BJ (cell line): ENCODE results near the gene TAF4B. TPM values are rescaled to one million over a fixed set of nuclear protein-coding genes. Genes with fewer than 3 reads are reported as not detected.

Experiments used
- CTCF ChIA-PET: fragments of 350-600 bp; formaldehyde crosslinking; extraction: SDS; loops from one replicate; lab custom pipeline; 2021; ENCODE audit warnings: antibody characterized with exemption, inconsistent platforms; lab: Yijun Ruan, JAX
- POLR2A ChIA-PET: fragments of 300-600 bp; sonication (Branson Sonifier 250); formaldehyde crosslinking; extraction: SDS; loops from one replicate; lab custom pipeline; 2021; ENCODE audit warnings: antibody characterized with exemption; lab: Charles Lee
- DNase-seq: peaks from one replicate; pipeline ENCODE4 v3.0.0-alpha.2; 2011; ENCODE audit warnings: low read depth
- H3K27me3 ChIP-seq: 2 replicates; pipeline ENCODE4 v1.6.0; 2011; ENCODE audit warnings: low read length; ENCODE audit not compliant: control insufficient read depth, insufficient read depth
- H3K36me3 ChIP-seq: 2 replicates; pipeline ENCODE4 v1.5.1; 2011; ENCODE audit warnings: low read length; ENCODE audit not compliant: control insufficient read depth, insufficient read depth
- H3K4me3 ChIP-seq: 2 replicates; pipeline ENCODE4 v1.5.1; 2011; ENCODE audit warnings: low read depth, mild to moderate bottlenecking, control low read depth, low read length
- CTCF ChIP-seq: IDR thresholded peaks from 2 replicates; pipeline ENCODE4 v1.5.1; 2011; ENCODE audit warnings: low read depth, mild to moderate bottlenecking, control low read depth, inconsistent platforms, low read length, moderate library complexity; ENCODE audit not compliant: insufficient read depth
- polyA plus RNA-seq: library from polyadenylated mRNA; depleted of rRNA; stranded (reverse); fragments of >200 nt; gene quantifications from 2 replicates; pipeline ENCODE4 v1.2.3, GENCODE V29; 2011

The TAF4B gene
- polyA plus RNA-seq, 1 experiment, result 1.1 TPM

- Histone ChIP-seq H3K36me3 (no peaks in the 10 kb centered on the region), H3K27me3 (no peaks in the 10 kb centered on the region), H3K4me3 (no peak overlapping the region)
- TF ChIP-seq CTCF, result no peak
- DNase-seq, result no peak
- POLR2A ChIA-PET, result no interaction called here
- CTCF ChIA-PET, result no interaction called here
Observed at GRCh38 chr18:26286008-26286407, 59.8 kb downstream of the TAF4B start.

- H3K4me3 ChIP-seq, result no peak overlapping the region
Observed at GRCh38 chr18:26287644-26288043, 61.4 kb downstream of the TAF4B start.

GRCh38 chr18:26290385-26290784 lies 64.1 kb downstream of the TAF4B start:
- TF ChIP-seq CTCF, result no peak
- ChIA-PET CTCF (interaction anchor here (0.6 kb wide), 2 partner anchors 17 to 1823 kb away, joined by 3 read pairs; no protein-coding TSS in a partner anchor), POLR2A (no interaction called here)
- Histone ChIP-seq H3K36me3 (no peaks in the 10 kb centered on the region), H3K4me3 (no peak overlapping the region), H3K27me3 (no peaks in the 10 kb centered on the region)
- DNase-seq, result no peak

More at GRCh38 chr18:26287644-26288043, 61.4 kb downstream of the TAF4B start:
- no peaks in the 10 kb centered on the region for H3K27me3 ChIP-seq
- DNase-seq, result no peak
- ChIA-PET POLR2A (no interaction called here), CTCF (no interaction called here)
- TF ChIP-seq CTCF, result no peak
- no peaks in the 10 kb centered on the region for H3K36me3 ChIP-seq

- CTCF ChIA-PET, result no interaction called here
- DNase-seq, result no peak
- Histone ChIP-seq H3K27me3 (no peaks in the 10 kb centered on the region), H3K36me3 (no peaks in the 10 kb centered on the region), H3K4me3 (no peak overlapping the region)
- TF ChIP-seq CTCF, result no peak
- POLR2A ChIA-PET, result no interaction called here
Observed at GRCh38 chr18:26293982-26294381, 67.7 kb downstream of the TAF4B start.

GRCh38 chr18:26298107-26298506 lies 71.9 kb downstream of the TAF4B start:
- H3K4me3 ChIP-seq, result no peak overlapping the region
- no peaks in the 10 kb centered on the region for H3K27me3 ChIP-seq
- H3K36me3 ChIP-seq, result no peaks in the 10 kb centered on the region
- ChIA-PET POLR2A (no interaction called here), CTCF (interaction anchor here (0.6 kb wide), 1 partner anchor 36 kb away, joined by 4 read pairs; no protein-coding TSS in a partner anchor)
- DNase-seq, result no peak
- no peak for TF ChIP-seq CTCF
